Measurements from ENCODE around the gene KRTAP19-6.
"Not testable (repeated sequence)": the region's sequence is repeated elsewhere in the genome, so short reads cannot be mapped to it uniquely, and the experiment has no call there.

Gene KRTAP19-6

DNA sequence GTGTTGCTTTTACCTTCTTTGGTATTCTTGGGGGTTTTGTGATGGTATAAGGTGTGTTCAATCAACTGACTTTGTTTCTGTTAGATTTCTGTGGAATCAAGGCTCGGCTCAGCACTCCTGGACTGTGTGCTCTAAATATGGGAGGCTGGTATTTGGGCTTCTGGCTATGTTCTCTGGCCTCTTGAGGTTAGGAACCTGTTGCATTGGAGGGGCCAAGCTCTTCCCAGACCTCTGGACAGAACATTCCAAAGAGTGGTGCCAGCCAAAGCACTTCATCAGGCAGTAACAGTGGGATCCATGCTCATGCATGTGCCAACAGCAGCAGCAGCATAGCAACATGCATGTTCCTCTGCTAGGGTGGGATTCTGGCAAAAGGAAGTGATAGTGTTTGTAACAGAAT lies 11.1 kb upstream of the KRTAP19-6 start:
- no peak for ATAC-seq
- TF ChIP-seq TCF4 (CRISPR knock-in tag; IDR thresholded peaks at IDR 0.05; ENCODE audit: borderline replicate concordance) = no peak
- no peak for TF ChIP-seq GLIS3 (CRISPR knock-in tag; IDR thresholded peaks at IDR 0.05)
- no peak for TF ChIP-seq SNAI2 (CRISPR knock-in tag; IDR thresholded peaks at IDR 0.05)
- TF ChIP-seq ESRRG (CRISPR knock-in tag; IDR thresholded peaks at IDR 0.05) = no peak
- TF ChIP-seq ZNF565 (CRISPR knock-in tag; conservative IDR thresholded peaks at IDR 0.05; ENCODE audit: low read depth) = no peak
- TF ChIP-seq ZNF8 (CRISPR knock-in tag; IDR thresholded peaks at IDR 0.05) = no peak
- no peak for TF ChIP-seq PPARA (CRISPR knock-in tag; IDR thresholded peaks at IDR 0.05; ENCODE audit: borderline replicate concordance)
- no peak for TF ChIP-seq ZNF70 (CRISPR knock-in tag; IDR thresholded peaks at IDR 0.05)
- no peak for TF ChIP-seq ZFP3 (CRISPR knock-in tag; IDR thresholded peaks at IDR 0.05)
- no peak for TF ChIP-seq PATZ1 (CRISPR knock-in tag; IDR thresholded peaks at IDR 0.05; ENCODE audit: borderline replicate concordance)
- TF ChIP-seq, protein P1, sequence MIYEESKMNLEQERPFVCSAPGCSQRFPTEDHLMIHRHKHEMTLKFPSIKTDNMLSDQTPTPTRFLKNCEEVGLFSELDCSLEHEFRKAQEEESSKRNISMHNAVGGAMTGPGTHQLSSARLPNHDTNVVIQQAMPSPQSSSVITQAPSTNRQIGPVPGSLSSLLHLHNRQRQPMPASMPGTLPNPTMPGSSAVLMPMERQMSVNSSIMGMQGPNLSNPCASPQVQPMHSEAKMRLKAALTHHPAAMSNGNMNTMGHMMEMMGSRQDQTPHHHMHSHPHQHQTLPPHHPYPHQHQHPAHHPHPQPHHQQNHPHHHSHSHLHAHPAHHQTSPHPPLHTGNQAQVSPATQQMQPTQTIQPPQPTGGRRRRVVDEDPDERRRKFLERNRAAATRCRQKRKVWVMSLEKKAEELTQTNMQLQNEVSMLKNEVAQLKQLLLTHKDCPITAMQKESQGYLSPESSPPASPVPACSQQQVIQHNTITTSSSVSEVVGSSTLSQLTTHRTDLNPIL (CRISPR knock-in tag; IDR thresholded peaks at IDR 0.05; ENCODE audit: low read depth) = no peak
- TF ChIP-seq TOX (CRISPR knock-in tag; IDR thresholded peaks at IDR 0.05; ENCODE audit: borderline replicate concordance) = no peak
- no peak for TF ChIP-seq ZFP30 (CRISPR knock-in tag; IDR thresholded peaks at IDR 0.05)
- no peak for TF ChIP-seq TSHZ2 (CRISPR knock-in tag; IDR thresholded peaks at IDR 0.05)
- no peak for TF ChIP-seq OSR1 (CRISPR knock-in tag; IDR thresholded peaks at IDR 0.05)
- no peak for TF ChIP-seq BACH2 (CRISPR knock-in tag; IDR thresholded peaks at IDR 0.05; ENCODE audit: borderline replicate concordance)
- no peak for TF ChIP-seq POU6F1 (CRISPR knock-in tag; IDR thresholded peaks at IDR 0.05; ENCODE audit: borderline replicate concordance, low read depth)
- TF ChIP-seq RARB (CRISPR knock-in tag; IDR thresholded peaks at IDR 0.05) = no peak
- no peak for TF ChIP-seq ZC3H10 (CRISPR knock-in tag; IDR thresholded peaks at IDR 0.05)

DNA sequence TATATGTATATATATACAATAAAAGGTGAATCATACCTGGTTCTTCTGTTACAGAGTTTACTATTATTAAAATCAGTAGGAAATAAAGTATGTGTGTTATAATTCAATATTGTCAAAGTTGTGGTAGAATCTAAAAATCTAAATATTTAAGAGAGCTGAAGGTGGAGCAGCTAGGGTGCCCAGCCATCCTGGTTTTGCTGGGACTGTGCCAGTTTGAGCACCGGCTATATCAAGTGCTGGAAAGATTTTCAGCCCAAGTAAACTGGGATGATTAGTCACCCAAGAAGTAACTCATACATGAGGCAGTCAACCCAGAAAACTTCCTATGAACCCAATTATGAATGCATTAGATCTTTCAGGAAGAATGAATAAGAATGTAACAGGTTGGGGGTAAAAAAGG lies 22.8 kb downstream of the KRTAP19-6 start:
- no peak for ATAC-seq
- no peak for TF ChIP-seq RARB (CRISPR knock-in tag; IDR thresholded peaks at IDR 0.05)
- TF ChIP-seq TOX (CRISPR knock-in tag; IDR thresholded peaks at IDR 0.05; ENCODE audit: borderline replicate concordance) = no peak

DNA sequence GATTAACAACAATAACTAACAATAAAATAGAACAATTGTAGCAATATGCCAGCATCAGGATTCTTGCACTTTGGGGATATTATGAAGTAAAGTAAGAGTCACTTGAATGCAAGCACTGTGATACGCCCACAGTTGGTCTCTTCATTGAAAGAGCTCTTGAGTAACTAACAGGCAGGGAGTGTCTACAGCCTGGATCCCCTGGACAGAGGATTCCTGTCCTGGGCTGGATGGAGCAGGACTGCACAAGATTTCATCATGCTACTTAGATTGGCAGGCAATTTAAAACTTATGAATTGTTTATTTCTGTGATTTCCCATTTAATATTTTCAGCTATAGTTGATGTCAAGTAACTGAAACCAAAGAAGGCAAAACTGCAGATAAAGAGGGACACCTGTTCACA lies 26.0 kb downstream of the KRTAP19-6 start:
- no peak for TF ChIP-seq PPARA (CRISPR knock-in tag; IDR thresholded peaks at IDR 0.05; ENCODE audit: borderline replicate concordance)
- no peak for TF ChIP-seq GLIS3 (CRISPR knock-in tag; IDR thresholded peaks at IDR 0.05)
- ATAC-seq = no peak

GRCh38 chr21:30505621-30506205 lies 36.0 kb downstream of the KRTAP19-6 start:
- ATAC-seq = not testable (repeated sequence)

- TF ChIP-seq PATZ1 (CRISPR knock-in tag; IDR thresholded peaks at IDR 0.05; ENCODE audit: borderline replicate concordance) (no peak), CSRNP3 (CRISPR knock-in tag; IDR thresholded peaks at IDR 0.05) (no peak), ZFP30 (CRISPR knock-in tag; IDR thresholded peaks at IDR 0.05) (no peak), GLIS3 (CRISPR knock-in tag; IDR thresholded peaks at IDR 0.05) (no peak), TOX (CRISPR knock-in tag; IDR thresholded peaks at IDR 0.05; ENCODE audit: borderline replicate concordance) (no peak), PPARA (CRISPR knock-in tag; IDR thresholded peaks at IDR 0.05; ENCODE audit: borderline replicate concordance) (no peak), SNAI2 (CRISPR knock-in tag; IDR thresholded peaks at IDR 0.05) (no peak), ZNF70 (CRISPR knock-in tag; IDR thresholded peaks at IDR 0.05) (no peak), ZC3H10 (CRISPR knock-in tag; IDR thresholded peaks at IDR 0.05) (no peak), ESRRG (CRISPR knock-in tag; IDR thresholded peaks at IDR 0.05) (no peak), CSDC2 (CRISPR knock-in tag; IDR thresholded peaks at IDR 0.05) (no peak), RARB (CRISPR knock-in tag; IDR thresholded peaks at IDR 0.05) (no peak)
- TF ChIP-seq, protein P1 (CRISPR knock-in tag; IDR thresholded peaks at IDR 0.05; ENCODE audit: low read depth) = no peak
- ATAC-seq = no peak
These were observed 39.6 kb downstream of the KRTAP19-6 start, which contains the start of gene KRTAP19-5 for GRCh38 chr21:30502041-30502440. KRTAP19-5 (minus strand) TSS chr21:30502141; CDS start chr21:30502090, 51 bp downstream.

Data from SK-N-SH treated with all-trans-retinoic acid at 6 μM for 48 hours (cell line).